Pulmonary artery endothelial cell (primary cell): ENCODE data around the gene STAB2. TPM values are rescaled to one million over a fixed set of nuclear protein-coding genes. Genes with fewer than 3 reads are reported as not detected.

Source experiments
- DNase-seq: peaks from one replicate; pipeline ENCODE4 v3.0.0-alpha.2; 2011; ENCODE audit warnings: low read depth, low spot score
- total RNA-seq: library from RNA; depleted of rRNA; stranded (reverse); fragments of >200 nt; gene quantifications from 2 replicates; pipeline ENCODE4 v1.2.3, GENCODE V29; 2014

Gene STAB2
- total RNA-seq, 1 donor from 2014 or later = not detected

GRCh38 chr12:103586132-103586531 lies 941 bp upstream of the STAB2 start:
- no peak for DNase-seq

- no peak for DNase-seq
Observed at GRCh38 chr12:103588680-103589079, 1.6 kb downstream of the STAB2 start.

GRCh38 chr12:103589517-103589916 lies 2.4 kb downstream of the STAB2 start:
- DNase-seq = no peak

- DNase-seq = no peak
Observed at GRCh38 chr12:103590271-103590670, 3.2 kb downstream of the STAB2 start.

GRCh38 chr12:103596981-103597380 lies 9.9 kb downstream of the STAB2 start:
- no peak for DNase-seq

GRCh38 chr12:103599274-103599673 lies 12.2 kb downstream of the STAB2 start:
- DNase-seq = no peak

GRCh38 chr12:103600967-103601728 lies 14.1 kb downstream of the STAB2 start:
- no peak for DNase-seq

GRCh38 chr12:103620395-103620794 lies 33.3 kb downstream of the STAB2 start:
- DNase-seq = no peak

GRCh38 chr12:103623716-103624115 lies 36.6 kb downstream of the STAB2 start:
- DNase-seq = no peak

- no peak for DNase-seq
Observed at GRCh38 chr12:103626498-103626897, 39.4 kb downstream of the STAB2 start.

GRCh38 chr12:103627189-103627855 lies 40.2 kb downstream of the STAB2 start:
- DNase-seq = no peak

GRCh38 chr12:103632554-103633216 lies 45.6 kb downstream of the STAB2 start:
- DNase-seq = no peak

GRCh38 chr12:103634732-103635131 lies 47.7 kb downstream of the STAB2 start:
- DNase-seq = no peak

GRCh38 chr12:103635419-103635818 lies 48.3 kb downstream of the STAB2 start:
- no peak for DNase-seq

- DNase-seq = no peak
Observed at GRCh38 chr12:103637021-103637420, 49.9 kb downstream of the STAB2 start.

GRCh38 chr12:103637429-103637828 lies 50.4 kb downstream of the STAB2 start:
- DNase-seq = no peak

GRCh38 chr12:103639983-103640382 lies 52.9 kb downstream of the STAB2 start:
- no peak for DNase-seq

GRCh38 chr12:103640410-103640809 lies 53.3 kb downstream of the STAB2 start:
- peak; percentile 76 for DNase-seq

GRCh38 chr12:103640831-103641230 lies 53.8 kb downstream of the STAB2 start:
- DNase-seq = no peak

- DNase-seq = no peak
Observed at GRCh38 chr12:103642240-103642864, 55.3 kb downstream of the STAB2 start.

GRCh38 chr12:103645202-103645601 lies 58.1 kb downstream of the STAB2 start:
- no peak for DNase-seq

- DNase-seq = no peak
Observed at GRCh38 chr12:103647267-103647666, 60.2 kb downstream of the STAB2 start.
